IPS-20b (cell line): ENCODE measurements around the gene RASGEF1C.

Experiments
- H3K27ac ChIP-seq: one replicate; pipeline ENCODE4 v1.5.1; 2013; ENCODE audit warnings: low read length
- H3K27me3 ChIP-seq: 2 replicates; pipeline ENCODE4 v1.6.1; 2013; ENCODE audit warnings: mild to moderate bottlenecking, low read length, inconsistent platforms; ENCODE audit not compliant: insufficient read depth
- H3K36me3 ChIP-seq: 2 replicates; pipeline ENCODE4 v1.6.1; 2013; ENCODE audit warnings: low read depth, mild to moderate bottlenecking, inconsistent platforms, low read length, moderate library complexity; ENCODE audit not compliant: insufficient read depth
- H3K4me1 ChIP-seq: 2 replicates; pipeline ENCODE4 v1.6.1; 2013; ENCODE audit warnings: mild to moderate bottlenecking, control low read depth, inconsistent platforms, low read length, moderate library complexity; ENCODE audit not compliant: insufficient read depth
- H3K4me3 ChIP-seq: 2 replicates; pipeline ENCODE4 v1.5.1; 2013; ENCODE audit warnings: mild to moderate bottlenecking, low read length, inconsistent platforms
- H3K9ac ChIP-seq: 2 replicates; pipeline ENCODE4 v1.6.1; 2013; ENCODE audit warnings: low read depth, mild to moderate bottlenecking, inconsistent platforms, low read length, moderate library complexity
- H3K9me3 ChIP-seq: 2 replicates; pipeline ENCODE4 v1.6.1; 2013; ENCODE audit warnings: mild to moderate bottlenecking, low read depth, low read length, inconsistent platforms; ENCODE audit not compliant: insufficient read depth

Gene RASGEF1C

GRCh38 chr5:180054226-180054625, 154.8 kb downstream of the RASGEF1C start:
- Histone ChIP-seq H3K4me3 (no peak overlapping the region), H3K36me3 (no peaks in the 10 kb centered on the region), H3K27me3 (no peaks in the 10 kb centered on the region), H3K27ac (no peak overlapping the region), H3K9me3 (no peaks in the 10 kb centered on the region), H3K4me1 (peaks cover 43% of the 10 kb centered on the region), H3K9ac (no peak overlapping the region)

GRCh38 chr5:180053061-180053602, 155.9 kb downstream of the RASGEF1C start:
- no peak overlapping the region for H3K27ac ChIP-seq
- no peaks in the 10 kb centered on the region for H3K36me3 ChIP-seq
- no peak overlapping the region for H3K9ac ChIP-seq
- H3K4me1 ChIP-seq, result peaks cover 45% of the 10 kb centered on the region
- H3K4me3 ChIP-seq, result no peak overlapping the region
- H3K9me3 ChIP-seq, result no peaks in the 10 kb centered on the region
- H3K27me3 ChIP-seq, result no peaks in the 10 kb centered on the region

GRCh38 chr5:180052211-180052818, 156.7 kb downstream of the RASGEF1C start:
- no peaks in the 10 kb centered on the region for H3K36me3 ChIP-seq
- peaks cover 45% of the 10 kb centered on the region for H3K4me1 ChIP-seq
- no peaks in the 10 kb centered on the region for H3K27me3 ChIP-seq
- H3K9me3 ChIP-seq, result no peaks in the 10 kb centered on the region
- H3K4me3 ChIP-seq, result no peak overlapping the region
- H3K9ac ChIP-seq, result no peak overlapping the region
- H3K27ac ChIP-seq, result no peak overlapping the region
